PFSK-1 (cell line): ENCODE measurements around the gene ACE.

Source experiments
- FOXP2 ChIP-seq: optimal IDR thresholded peaks from 2 replicates; pipeline ENCODE3; 2011; ENCODE audit warnings: borderline replicate concordance, control low read depth, inconsistent platforms; ENCODE audit not compliant: insufficient read depth; ENCODE audit errors: extremely low read length, extremely low read depth
- POLR2AphosphoS5 ChIP-seq: IDR thresholded peaks from 2 replicates; pipeline ENCODE4 v1.6.1; 2012; ENCODE audit warnings: low read depth, mild to moderate bottlenecking, control low read depth, low read length, moderate library complexity
- SIN3A ChIP-seq: IDR thresholded peaks from 2 replicates; pipeline ENCODE4 v1.6.1; 2012; ENCODE audit warnings: mild to moderate bottlenecking, low read length, moderate library complexity, borderline replicate concordance; ENCODE audit not compliant: insufficient read depth

DNA sequence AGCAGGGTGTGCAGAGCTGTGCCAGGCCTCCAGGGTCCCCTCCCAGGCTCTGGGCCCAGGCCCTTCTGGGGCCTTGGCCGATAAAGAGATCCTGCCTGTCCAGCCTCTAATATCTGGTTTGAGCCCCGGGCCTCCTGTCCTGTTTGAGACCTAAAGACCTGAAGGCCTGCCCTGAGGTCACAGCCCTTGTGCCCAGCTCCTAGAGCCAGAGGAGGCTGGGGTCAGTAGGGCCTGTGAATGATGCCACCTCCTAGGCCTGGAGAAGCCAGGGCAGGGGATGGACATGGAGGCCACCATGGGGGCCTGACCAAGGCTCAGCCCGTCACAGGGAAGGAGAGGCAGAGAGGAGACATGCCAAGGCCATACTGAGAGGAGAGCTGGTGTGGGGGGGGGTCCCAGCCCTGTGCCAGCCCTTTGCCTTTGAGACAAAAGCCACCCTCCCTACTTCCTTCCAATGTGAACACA, 53.7 kb downstream of the ACE start:
- no peak for TF ChIP-seq POLR2AphosphoS5
- TF ChIP-seq FOXP2, result no peak
- TF ChIP-seq SIN3A, result no peak
